ENCODE results near the gene TOX2.

GRCh38 chr20:44106615-44107014 is 192.0 kb downstream of the TOX2 start:
- TF ChIP-seq, protein P1, sequence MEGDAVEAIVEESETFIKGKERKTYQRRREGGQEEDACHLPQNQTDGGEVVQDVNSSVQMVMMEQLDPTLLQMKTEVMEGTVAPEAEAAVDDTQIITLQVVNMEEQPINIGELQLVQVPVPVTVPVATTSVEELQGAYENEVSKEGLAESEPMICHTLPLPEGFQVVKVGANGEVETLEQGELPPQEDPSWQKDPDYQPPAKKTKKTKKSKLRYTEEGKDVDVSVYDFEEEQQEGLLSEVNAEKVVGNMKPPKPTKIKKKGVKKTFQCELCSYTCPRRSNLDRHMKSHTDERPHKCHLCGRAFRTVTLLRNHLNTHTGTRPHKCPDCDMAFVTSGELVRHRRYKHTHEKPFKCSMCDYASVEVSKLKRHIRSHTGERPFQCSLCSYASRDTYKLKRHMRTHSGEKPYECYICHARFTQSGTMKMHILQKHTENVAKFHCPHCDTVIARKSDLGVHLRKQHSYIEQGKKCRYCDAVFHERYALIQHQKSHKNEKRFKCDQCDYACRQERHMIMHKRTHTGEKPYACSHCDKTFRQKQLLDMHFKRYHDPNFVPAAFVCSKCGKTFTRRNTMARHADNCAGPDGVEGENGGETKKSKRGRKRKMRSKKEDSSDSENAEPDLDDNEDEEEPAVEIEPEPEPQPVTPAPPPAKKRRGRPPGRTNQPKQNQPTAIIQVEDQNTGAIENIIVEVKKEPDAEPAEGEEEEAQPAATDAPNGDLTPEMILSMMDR (IDR thresholded peaks at IDR 0.05), result no peak
- no peak for TF ChIP-seq ZFX (IDR thresholded peaks at IDR 0.05; ENCODE audit: borderline replicate concordance)

All from 22Rv1 (cell line).